Right atrium auricular region (tissue), 2 donors: Measurements from ENCODE around the gene LIX1. TPM values are rescaled to one million over a fixed set of nuclear protein-coding genes. Genes with fewer than 3 reads are reported as not detected.

Experiments used
- DNase-seq: peaks from one replicate; pipeline ENCODE4 v3.0.0-alpha.2; 2019; ENCODE audit warnings: low spot score
- H3K27ac ChIP-seq, 2 donors: fragments of 200-600 bp; sonication (generic); 1 replicate in 1 of 2; 2 replicates in 1 of 2; pipeline ENCODE4 v1.5.1; 2016 to 2019
- H3K27me3 ChIP-seq, 2 donors: fragments of 200-600 bp; sonication (generic); one replicate each; pipeline versions ENCODE4 v1.5.1 to v1.6.0; 2017 to 2019
- H3K36me3 ChIP-seq: fragments of 200-600 bp; sonication (generic); one replicate; pipeline ENCODE4 v1.5.1; 2016
- H3K4me1 ChIP-seq, 2 donors: fragments of 200-600 bp; sonication (generic); one replicate each; pipeline versions ENCODE4 v1.5.1 to v1.6.0; 2017 to 2019
- H3K4me3 ChIP-seq, 2 donors: fragments of 200-600 bp; sonication (generic); 1 replicate in 1 of 2; 2 replicates in 1 of 2; pipeline ENCODE4 v1.5.1; 2017 to 2019; ENCODE audit warnings: mild to moderate bottlenecking in 1 of 2, moderate library complexity in 1 of 2
- H3K9me3 ChIP-seq, 2 donors: fragments of 200-600 bp; sonication (generic); one replicate each; pipeline ENCODE4 v1.5.1; 2019
- CTCF ChIP-seq, 2 donors: fragments of 200-600 bp; sonication (generic); IDR thresholded peaks; one replicate each; pipeline ENCODE4 v1.5.1; 2019; ENCODE audit warnings: antibody characterized with exemption in 2 of 2
- total RNA-seq, 2 donors: library from RNA; depleted of rRNA; stranded (reverse); fragments of >200 nt; gene quantifications; one replicate each; pipeline ENCODE4 v1.1.0, GENCODE V29; 2016

Gene LIX1
- total RNA-seq, 2 donors from 2014 or later: not detected

GRCh38 chr5:97094579-97095317 lies 47.7 kb downstream of the LIX1 start:
- Histone ChIP-seq H3K27ac (no peak overlapping the region), H3K4me3 (no peak overlapping the region), H3K9me3 (no peaks in the 10 kb centered on the region), H3K4me1 (peaks cover 0 to 10% of the 10 kb centered on the region in 2 donors), H3K36me3 (no peaks in the 10 kb centered on the region), H3K27me3 (no peaks in the 10 kb centered on the region)
- no peak for DNase-seq
- no peak for TF ChIP-seq CTCF (IDR thresholded peaks at IDR 0.05)

GRCh38 chr5:97093193-97093592 lies 49.2 kb downstream of the LIX1 start:
- Histone ChIP-seq H3K4me3 (no peak overlapping the region), H3K4me1 (peaks cover 0 to 6% of the 10 kb centered on the region in 2 donors), H3K27ac (no peak overlapping the region), H3K27me3 (no peaks in the 10 kb centered on the region), H3K36me3 (no peaks in the 10 kb centered on the region), H3K9me3 (no peaks in the 10 kb centered on the region)
- no peak for TF ChIP-seq CTCF (IDR thresholded peaks at IDR 0.05)
- no peak for DNase-seq

GRCh38 chr5:97090944-97091343 lies 51.5 kb downstream of the LIX1 start:
- Histone ChIP-seq H3K36me3 (no peaks in the 10 kb centered on the region), H3K4me1 (no peaks in the 10 kb centered on the region), H3K27ac (no peak overlapping the region), H3K9me3 (no peaks in the 10 kb centered on the region), H3K27me3 (no peaks in the 10 kb centered on the region), H3K4me3 (no peak overlapping the region)
- no peak for DNase-seq
- TF ChIP-seq CTCF (IDR thresholded peaks at IDR 0.05): no peak

- TF ChIP-seq CTCF (IDR thresholded peaks at IDR 0.05): no peak
- no peaks in the 10 kb centered on the region for H3K9me3 ChIP-seq
- H3K36me3 ChIP-seq: no peaks in the 10 kb centered on the region
- no peaks in the 10 kb centered on the region for H3K27me3 ChIP-seq
- no peak overlapping the region for H3K4me3 ChIP-seq
- no peak for DNase-seq
- H3K27ac ChIP-seq: no peak overlapping the region
- no peaks in the 10 kb centered on the region for H3K4me1 ChIP-seq
Observed at GRCh38 chr5:97089149-97089801, 53.1 kb downstream of the LIX1 start.

- H3K27me3 ChIP-seq: no peaks in the 10 kb centered on the region
- no peak for TF ChIP-seq CTCF (IDR thresholded peaks at IDR 0.05)
- no peak overlapping the region for H3K27ac ChIP-seq
- no peak for DNase-seq
- H3K4me1 ChIP-seq: no peaks in the 10 kb centered on the region
- no peaks in the 10 kb centered on the region for H3K9me3 ChIP-seq
- no peak overlapping the region for H3K4me3 ChIP-seq
- H3K36me3 ChIP-seq: no peaks in the 10 kb centered on the region
Observed at GRCh38 chr5:97088774-97089148, 53.6 kb downstream of the LIX1 start.
